HepG2 (cell line): ENCODE data around the gene ALX4. TPM values are rescaled to one million over a fixed set of nuclear protein-coding genes. Genes with fewer than 3 reads are reported as not detected.

Experiments
- RAD21 ChIP-seq: fragments of 450-650 bp; formaldehyde crosslinking; IDR thresholded peaks from 2 replicates; pipeline ENCODE4 v1.5.0; 2020; ENCODE audit warnings: mild to moderate bottlenecking
- STAG1 ChIP-seq: sonication (generic); formaldehyde crosslinking; IDR thresholded peaks from 2 replicates; pipeline ENCODE4 v1.4.0; 2020; ENCODE audit warnings: missing genetic modification reagents
- TBX2 ChIP-seq: sonication (generic); formaldehyde crosslinking; IDR thresholded peaks from 2 replicates; pipeline ENCODE4 v1.5.0; 2020; ENCODE audit warnings: missing genetic modification reagents, mild to moderate bottlenecking, borderline replicate concordance
- XRCC5 ChIP-seq: fragments of 200-400 bp; formaldehyde crosslinking; optimal IDR thresholded peaks from 2 replicates; pipeline ENCODE3; 2017; ENCODE audit warnings: mild to moderate bottlenecking, low read length
- ZKSCAN1 ChIP-seq: fragments of 150-350 bp; IDR thresholded peaks from 2 replicates; pipeline ENCODE4 v1.6.1; 2014; ENCODE audit warnings: low read length
- ZNF318 ChIP-seq: sonication (generic); formaldehyde crosslinking; IDR thresholded peaks from 2 replicates; pipeline ENCODE4 v1.4.0; 2020; ENCODE audit warnings: mild to moderate bottlenecking, missing genetic modification reagents
- ZNF570 ChIP-seq: sonication (generic); formaldehyde crosslinking; IDR thresholded peaks from 2 replicates; pipeline ENCODE4 v1.4.0; 2020; ENCODE audit warnings: mild to moderate bottlenecking, missing genetic modification reagents, borderline replicate concordance
- polyA plus RNA-seq, 8 experiments: library from polyadenylated mRNA; depleted of rRNA in 3 of 8; stranded (reverse) in 7 of 8; unstranded in 1 of 8; fragments of >200 nt; fragmentation: Illumina TruSeq in 4 of 8; extraction: Trizol in 4 of 8; gene quantifications; 2 replicates each; pipeline versions ENCODE4 v1.2.1 to v1.2.3, GENCODE V29; 2011 to 2016; ENCODE audit warnings: low read depth in 4 of 8, missing spikeins in 1 of 8, mixed read lengths in 1 of 8; ENCODE audit not compliant: insufficient read depth in 1 of 8
- total RNA-seq, 5 experiments: library from RNA; depleted of rRNA; stranded (reverse); fragments of >200 nt; fragmentation: Illumina TruSeq; extraction: Trizol; gene quantifications; 2 replicates each; pipeline ENCODE4 v1.2.3, GENCODE V29; 2016; ENCODE audit warnings: low read depth in 1 of 5

ALX4 gene
- total and polyA plus RNA-seq, 2 of the 13 experiments (the other 11 are each of a cell fraction or from before 2014, with no cell fraction given): not detected

- TF ChIP-seq ZNF318 (CRISPR knock-in tag): no peak
- TF ChIP-seq XRCC5: peak; percentile 25
- no peak for TF ChIP-seq TBX2 (CRISPR knock-in tag)
- peak; percentile 80 for TF ChIP-seq RAD21 (CRISPR knock-in tag)
- no peak for TF ChIP-seq ZNF570 (CRISPR knock-in tag)
- peak; percentile 90 for TF ChIP-seq STAG1 (CRISPR knock-in tag)
- peak; percentile 16; the same call in 1 of the 2 replicates for TF ChIP-seq ZKSCAN1
Observed at GRCh38 chr11:44286268-44286880, 23.6 kb downstream of the ALX4 start (continued).
